AG09309 (cell line): Measurements from ENCODE around the gene SDC1.
"Not testable (repeated sequence)": the region's sequence is repeated elsewhere in the genome, so short reads cannot be mapped to it uniquely, and the experiment has no call there.

Source experiments
- DNase-seq: peaks from one replicate; pipeline ENCODE4 v3.0.0-alpha.2; 2010; ENCODE audit warnings: low read depth
- H3K4me3 ChIP-seq: 2 replicates; pipeline ENCODE4 v1.5.1; 2011; ENCODE audit warnings: mild to moderate bottlenecking, low read depth, low read length, moderate library complexity; ENCODE audit not compliant: control insufficient read depth
- TF ChIP-seq, protein P1 (sequence below): IDR thresholded peaks from 2 replicates; pipeline ENCODE4 v1.5.1; 2011; ENCODE audit warnings: mild to moderate bottlenecking, low read depth, low read length, inconsistent platforms; ENCODE audit not compliant: insufficient read depth, control insufficient read depth; ENCODE audit errors: missing control alignments

The SDC1 gene

DNA sequence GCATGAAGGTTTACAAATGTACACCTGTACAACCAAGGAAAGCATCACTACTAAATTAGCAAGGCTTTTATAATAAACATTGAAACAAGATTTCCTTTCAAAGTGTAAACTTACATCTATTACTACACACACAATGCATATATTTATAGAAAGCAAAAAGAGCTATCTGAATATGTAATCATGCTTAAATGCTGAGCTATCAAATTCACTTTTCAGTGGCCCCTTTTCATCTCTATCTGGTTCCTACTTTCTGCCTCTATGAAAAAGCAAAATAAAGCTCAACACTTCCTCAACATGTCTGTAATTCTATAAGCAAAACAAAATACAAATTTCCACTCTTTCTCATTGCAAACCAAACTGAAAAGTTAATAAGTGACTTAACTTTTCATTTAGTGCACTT lies 25.5 kb upstream of the SDC1 start:
- H3K4me3 ChIP-seq = no peak overlapping the region
- DNase-seq = no peak
- TF ChIP-seq, protein P1, sequence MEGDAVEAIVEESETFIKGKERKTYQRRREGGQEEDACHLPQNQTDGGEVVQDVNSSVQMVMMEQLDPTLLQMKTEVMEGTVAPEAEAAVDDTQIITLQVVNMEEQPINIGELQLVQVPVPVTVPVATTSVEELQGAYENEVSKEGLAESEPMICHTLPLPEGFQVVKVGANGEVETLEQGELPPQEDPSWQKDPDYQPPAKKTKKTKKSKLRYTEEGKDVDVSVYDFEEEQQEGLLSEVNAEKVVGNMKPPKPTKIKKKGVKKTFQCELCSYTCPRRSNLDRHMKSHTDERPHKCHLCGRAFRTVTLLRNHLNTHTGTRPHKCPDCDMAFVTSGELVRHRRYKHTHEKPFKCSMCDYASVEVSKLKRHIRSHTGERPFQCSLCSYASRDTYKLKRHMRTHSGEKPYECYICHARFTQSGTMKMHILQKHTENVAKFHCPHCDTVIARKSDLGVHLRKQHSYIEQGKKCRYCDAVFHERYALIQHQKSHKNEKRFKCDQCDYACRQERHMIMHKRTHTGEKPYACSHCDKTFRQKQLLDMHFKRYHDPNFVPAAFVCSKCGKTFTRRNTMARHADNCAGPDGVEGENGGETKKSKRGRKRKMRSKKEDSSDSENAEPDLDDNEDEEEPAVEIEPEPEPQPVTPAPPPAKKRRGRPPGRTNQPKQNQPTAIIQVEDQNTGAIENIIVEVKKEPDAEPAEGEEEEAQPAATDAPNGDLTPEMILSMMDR = no peak

DNA sequence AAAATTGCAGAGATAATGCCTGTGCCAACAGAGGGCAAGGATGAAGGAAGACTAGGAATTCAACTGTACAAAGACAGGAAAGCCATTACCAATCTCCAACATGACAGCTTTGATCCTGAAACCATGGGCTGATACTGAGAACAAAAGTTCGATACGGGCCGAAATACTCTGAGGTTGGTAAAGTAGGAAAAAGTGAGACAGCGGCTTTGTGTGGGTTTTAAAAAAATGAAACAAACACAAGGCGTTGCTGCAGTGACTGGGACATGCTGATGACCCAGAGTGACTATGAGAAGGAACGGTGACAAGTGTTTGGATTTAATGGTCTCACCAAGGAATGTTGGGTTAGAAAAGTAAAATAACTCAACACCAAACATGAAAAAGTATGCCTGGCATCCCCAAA lies 24.2 kb upstream of the SDC1 start:
- DNase-seq = no peak
- no peak overlapping the region for H3K4me3 ChIP-seq
- TF ChIP-seq, protein P1 = no peak

DNA sequence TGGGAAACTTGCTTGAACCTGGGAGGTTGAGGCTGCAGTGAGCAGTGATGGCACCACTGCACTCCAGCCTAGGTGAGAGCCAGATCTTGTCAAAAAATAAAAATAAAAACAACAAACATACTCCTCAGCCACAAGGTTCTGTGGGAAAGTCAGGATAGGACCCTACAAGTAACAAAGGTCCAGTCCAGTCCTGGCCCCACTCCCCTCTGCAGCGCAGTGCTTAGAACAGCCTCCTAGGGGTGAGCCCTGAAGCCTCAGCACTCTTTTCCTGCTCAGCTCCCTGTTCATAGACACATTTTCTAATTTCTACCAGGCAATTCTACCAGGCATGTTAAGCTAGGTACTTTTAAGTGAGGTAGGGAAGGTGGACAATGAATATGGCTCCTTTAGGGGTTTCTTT lies 22.2 kb upstream of the SDC1 start:
- DNase-seq = no peak
- no peak overlapping the region for H3K4me3 ChIP-seq
- TF ChIP-seq, protein P1 = no peak

DNA sequence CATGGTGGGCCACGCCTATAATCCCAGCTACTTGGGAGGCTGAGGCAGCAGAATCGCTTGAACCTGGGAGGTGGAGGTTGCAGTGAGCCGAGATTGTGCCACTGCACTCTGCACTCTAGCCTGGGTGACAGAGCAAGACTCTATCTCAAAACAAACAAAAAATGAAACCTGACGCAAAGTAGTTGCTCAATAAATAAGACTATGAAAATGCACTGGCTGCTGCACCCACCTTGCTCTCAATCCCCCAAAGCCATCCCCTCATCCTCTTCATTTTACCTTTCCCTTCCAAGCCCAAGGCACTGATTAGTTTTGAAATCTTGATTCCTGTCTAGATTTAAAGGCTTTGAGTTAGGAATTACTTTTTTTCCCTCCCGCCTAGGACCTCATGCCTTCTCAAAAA lies 18.7 kb upstream of the SDC1 start:
- H3K4me3 ChIP-seq, DNase-seq: not testable (repeated sequence)

DNA sequence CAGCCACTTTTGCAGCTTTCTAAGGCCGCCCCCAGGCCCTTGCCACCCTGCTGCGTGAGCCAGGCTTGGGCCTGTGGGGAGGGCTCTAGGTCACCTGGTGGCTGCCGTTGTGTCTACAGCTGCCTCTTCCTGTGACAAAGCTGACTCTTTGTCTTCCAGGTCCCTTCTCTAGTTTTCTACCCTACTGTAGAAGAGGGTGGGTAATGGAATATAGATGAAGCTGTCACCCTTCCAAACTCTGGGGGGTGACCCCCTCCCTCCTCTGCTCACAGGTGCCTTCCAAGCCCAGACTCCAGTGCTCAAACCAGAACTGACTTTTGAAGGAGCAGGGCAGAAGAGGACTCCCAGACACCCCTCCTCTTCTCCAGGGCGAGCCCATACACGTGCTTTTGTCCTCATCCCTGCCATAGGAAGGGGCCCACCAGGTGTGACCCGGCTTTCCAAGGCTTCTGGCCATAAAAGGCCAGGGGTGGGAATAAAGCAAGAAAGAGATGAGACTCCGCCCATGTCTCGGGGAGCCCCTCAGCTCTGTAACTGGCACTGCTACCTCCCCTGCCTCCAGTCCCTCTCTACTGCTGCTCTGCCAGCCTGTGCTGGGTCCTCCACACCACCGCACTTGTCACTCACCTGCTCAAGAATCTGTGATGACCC lies 17.9 kb upstream of the SDC1 start:
- TF ChIP-seq, protein P1 = no peak
- no peak for DNase-seq
- H3K4me3 ChIP-seq = no peak overlapping the region

DNA sequence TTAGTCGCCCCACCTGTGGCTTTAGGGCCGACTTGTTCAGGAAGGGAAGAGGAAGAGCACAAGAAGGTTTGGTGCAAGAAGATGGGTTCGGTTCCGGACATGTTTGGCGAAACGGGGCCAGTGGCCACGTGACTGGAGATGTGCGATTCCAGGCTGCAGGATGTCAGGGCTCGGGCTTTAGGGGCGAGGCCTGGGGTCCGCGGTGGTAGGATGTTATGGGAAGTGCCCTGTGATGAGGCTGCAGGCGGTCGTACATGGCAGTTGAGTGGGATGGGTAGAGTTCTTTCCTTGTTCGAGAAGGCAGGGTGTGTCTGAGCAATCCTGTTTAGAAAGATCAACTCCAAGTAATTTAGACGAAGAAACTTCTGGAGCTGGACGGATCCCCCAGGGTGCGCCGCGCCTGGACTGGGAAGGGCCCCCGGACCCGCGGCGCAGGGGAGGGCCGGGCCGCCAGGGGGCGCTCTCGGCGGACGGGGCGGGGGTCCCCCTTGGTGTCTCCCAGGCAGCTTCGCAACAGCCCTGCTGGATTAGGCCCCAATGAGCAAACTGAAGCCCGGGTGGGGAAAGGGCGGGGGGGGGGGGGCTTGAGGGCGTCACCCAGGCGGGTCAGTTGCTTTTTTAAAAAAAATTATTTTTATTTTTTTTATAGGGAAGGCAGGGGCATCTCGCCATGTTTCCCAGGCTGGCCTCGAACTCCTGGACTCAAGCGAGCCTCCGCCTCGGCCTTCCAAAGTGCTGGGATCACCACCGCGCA lies 17.2 kb upstream of the SDC1 start:
- TF ChIP-seq, protein P1 = peak; percentile 10
- H3K4me3 ChIP-seq = no peak overlapping the region
- DNase-seq = no peak

DNA sequence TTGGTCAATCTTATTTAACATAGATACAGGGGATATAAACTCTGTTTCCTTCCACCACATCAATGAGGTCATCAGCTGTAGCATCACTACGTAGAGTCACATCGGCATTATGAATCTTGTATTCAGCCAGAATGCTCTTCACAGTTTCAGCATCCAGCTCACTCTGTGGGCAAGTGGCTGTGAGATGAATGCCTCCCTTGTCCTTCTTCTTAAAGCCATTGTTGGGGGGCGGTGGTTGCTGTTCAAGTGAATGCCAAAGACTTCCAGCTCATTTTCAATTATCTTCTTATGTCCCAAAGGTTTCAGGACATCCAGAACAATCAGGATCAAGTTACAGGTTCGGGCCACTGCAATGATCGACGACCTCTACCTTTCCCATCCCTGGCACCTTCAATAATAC lies 15.4 kb upstream of the SDC1 start:
- not testable (repeated sequence) for DNase-seq, H3K4me3 ChIP-seq
